ENCODE results near the gene SERTM1.

SERTM1 gene
- total RNA-seq = 0 reads per million in 3 donors

- no peak for DNase-seq
- H3K4me1 ChIP-seq (ENCODE audit: control insufficient read depth, insufficient read depth, low read length, poor library complexity, severe bottlenecking) = no peaks in the 10 kb centered on the region
- H3K9me3 ChIP-seq (ENCODE audit: control insufficient read depth, low read length) = no peaks in the 10 kb centered on the region
- H3K4me3 ChIP-seq (ENCODE audit: insufficient read depth, low read depth, low read length, poor library complexity, severe bottlenecking) = no peak within 1 kb of the TSS
- no peaks in the 10 kb centered on the region for H3K27me3 ChIP-seq (replicated peaks; ENCODE audit: control insufficient read depth, insufficient read depth, low read length, poor library complexity, severe bottlenecking)
- no peak within 1 kb of the TSS for H3K27ac ChIP-seq (ENCODE audit: insufficient read depth, low read length, poor library complexity, severe bottlenecking)
- no peaks in the 10 kb centered on the region for H3K36me3 ChIP-seq (ENCODE audit: control insufficient read depth, insufficient read depth, low read length)
Observed at GRCh38 chr13:36673838-36674326, at the start of gene SERTM1. SERTM1 (plus strand) TSS chr13:36674020; CDS start chr13:36695079, 21,059 bp downstream.

GRCh38 chr13:36628377-36629056 lies 45.3 kb upstream of the SERTM1 start:
- DNase-seq = no peak
- Histone ChIP-seq H3K36me3 (ENCODE audit: control insufficient read depth, insufficient read depth, low read length) (no peaks in the 10 kb centered on the region), H3K4me1 (ENCODE audit: control insufficient read depth, insufficient read depth, low read length, poor library complexity, severe bottlenecking) (no peaks in the 10 kb centered on the region), H3K27ac (ENCODE audit: insufficient read depth, low read length, poor library complexity, severe bottlenecking) (no peak overlapping the region), H3K4me3 (ENCODE audit: insufficient read depth, low read depth, low read length, poor library complexity, severe bottlenecking) (no peak overlapping the region), H3K27me3 (replicated peaks; ENCODE audit: control insufficient read depth, insufficient read depth, low read length, poor library complexity, severe bottlenecking) (no peaks in the 10 kb centered on the region), H3K9me3 (ENCODE audit: control insufficient read depth, low read length) (no peaks in the 10 kb centered on the region)

GRCh38 chr13:36629057-36629385 lies 44.8 kb upstream of the SERTM1 start:
- no peak for DNase-seq
- Histone ChIP-seq H3K27ac (ENCODE audit: insufficient read depth, low read length, poor library complexity, severe bottlenecking) (no peak overlapping the region), H3K4me3 (ENCODE audit: insufficient read depth, low read depth, low read length, poor library complexity, severe bottlenecking) (no peak overlapping the region), H3K27me3 (replicated peaks; ENCODE audit: control insufficient read depth, insufficient read depth, low read length, poor library complexity, severe bottlenecking) (no peaks in the 10 kb centered on the region), H3K9me3 (ENCODE audit: control insufficient read depth, low read length) (no peaks in the 10 kb centered on the region), H3K4me1 (ENCODE audit: control insufficient read depth, insufficient read depth, low read length, poor library complexity, severe bottlenecking) (no peaks in the 10 kb centered on the region), H3K36me3 (ENCODE audit: control insufficient read depth, insufficient read depth, low read length) (no peaks in the 10 kb centered on the region)

GRCh38 chr13:36630181-36630803 lies 43.5 kb upstream of the SERTM1 start:
- Histone ChIP-seq H3K4me1 (ENCODE audit: control insufficient read depth, insufficient read depth, low read length, poor library complexity, severe bottlenecking) (no peaks in the 10 kb centered on the region), H3K36me3 (ENCODE audit: control insufficient read depth, insufficient read depth, low read length) (no peaks in the 10 kb centered on the region), H3K27ac (ENCODE audit: insufficient read depth, low read length, poor library complexity, severe bottlenecking) (no peak overlapping the region), H3K9me3 (ENCODE audit: control insufficient read depth, low read length) (no peaks in the 10 kb centered on the region), H3K4me3 (ENCODE audit: insufficient read depth, low read depth, low read length, poor library complexity, severe bottlenecking) (no peak overlapping the region), H3K27me3 (replicated peaks; ENCODE audit: control insufficient read depth, insufficient read depth, low read length, poor library complexity, severe bottlenecking) (no peaks in the 10 kb centered on the region)
- DNase-seq = no peak

- Histone ChIP-seq H3K9me3 (ENCODE audit: control insufficient read depth, low read length) (no peaks in the 10 kb centered on the region), H3K27ac (ENCODE audit: insufficient read depth, low read length, poor library complexity, severe bottlenecking) (no peak overlapping the region), H3K36me3 (ENCODE audit: control insufficient read depth, insufficient read depth, low read length) (no peaks in the 10 kb centered on the region), H3K4me1 (ENCODE audit: control insufficient read depth, insufficient read depth, low read length, poor library complexity, severe bottlenecking) (no peaks in the 10 kb centered on the region), H3K4me3 (ENCODE audit: insufficient read depth, low read depth, low read length, poor library complexity, severe bottlenecking) (no peak overlapping the region), H3K27me3 (replicated peaks; ENCODE audit: control insufficient read depth, insufficient read depth, low read length, poor library complexity, severe bottlenecking) (no peaks in the 10 kb centered on the region)
- DNase-seq = no peak
Observed at GRCh38 chr13:36639610-36640009, 34.2 kb upstream of the SERTM1 start.

- H3K36me3 ChIP-seq (ENCODE audit: control insufficient read depth, insufficient read depth, low read length) = no peaks in the 10 kb centered on the region
Observed at GRCh38 chr13:36650611-36651010, 23.2 kb upstream of the SERTM1 start.

GRCh38 chr13:36665630-36666029 lies 8.2 kb upstream of the SERTM1 start:
- H3K27ac ChIP-seq (ENCODE audit: insufficient read depth, low read length, poor library complexity, severe bottlenecking) = no peak overlapping the region
- no peak for DNase-seq
- no peak overlapping the region for H3K4me3 ChIP-seq (ENCODE audit: insufficient read depth, low read depth, low read length, poor library complexity, severe bottlenecking)
- no peaks in the 10 kb centered on the region for H3K36me3 ChIP-seq (ENCODE audit: control insufficient read depth, insufficient read depth, low read length)
- no peaks in the 10 kb centered on the region for H3K27me3 ChIP-seq (replicated peaks; ENCODE audit: control insufficient read depth, insufficient read depth, low read length, poor library complexity, severe bottlenecking)
- no peaks in the 10 kb centered on the region for H3K4me1 ChIP-seq (ENCODE audit: control insufficient read depth, insufficient read depth, low read length, poor library complexity, severe bottlenecking)
- H3K9me3 ChIP-seq (ENCODE audit: control insufficient read depth, low read length) = no peaks in the 10 kb centered on the region

More at GRCh38 chr13:36650611-36651010, 23.2 kb upstream of the SERTM1 start:
- H3K27me3 ChIP-seq (replicated peaks; ENCODE audit: control insufficient read depth, insufficient read depth, low read length, poor library complexity, severe bottlenecking) = no peaks in the 10 kb centered on the region
- no peak overlapping the region for H3K27ac ChIP-seq (ENCODE audit: insufficient read depth, low read length, poor library complexity, severe bottlenecking)
- H3K4me3 ChIP-seq (ENCODE audit: insufficient read depth, low read depth, low read length, poor library complexity, severe bottlenecking) = no peak overlapping the region
- no peak for DNase-seq
- no peaks in the 10 kb centered on the region for H3K4me1 ChIP-seq (ENCODE audit: control insufficient read depth, insufficient read depth, low read length, poor library complexity, severe bottlenecking)
- no peaks in the 10 kb centered on the region for H3K9me3 ChIP-seq (ENCODE audit: control insufficient read depth, low read length)

GRCh38 chr13:36666477-36667229 lies 7.2 kb upstream of the SERTM1 start:
- no peak overlapping the region for H3K4me3 ChIP-seq (ENCODE audit: insufficient read depth, low read depth, low read length, poor library complexity, severe bottlenecking)
- no peaks in the 10 kb centered on the region for H3K27me3 ChIP-seq (replicated peaks; ENCODE audit: control insufficient read depth, insufficient read depth, low read length, poor library complexity, severe bottlenecking)
- no peaks in the 10 kb centered on the region for H3K4me1 ChIP-seq (ENCODE audit: control insufficient read depth, insufficient read depth, low read length, poor library complexity, severe bottlenecking)
- H3K9me3 ChIP-seq (ENCODE audit: control insufficient read depth, low read length) = no peaks in the 10 kb centered on the region
- no peaks in the 10 kb centered on the region for H3K36me3 ChIP-seq (ENCODE audit: control insufficient read depth, insufficient read depth, low read length)
- H3K27ac ChIP-seq (ENCODE audit: insufficient read depth, low read length, poor library complexity, severe bottlenecking) = no peak overlapping the region
- DNase-seq = no peak

GRCh38 chr13:36668316-36668715 lies 5.5 kb upstream of the SERTM1 start:
- H3K27me3 ChIP-seq (replicated peaks; ENCODE audit: control insufficient read depth, insufficient read depth, low read length, poor library complexity, severe bottlenecking) = no peaks in the 10 kb centered on the region
- H3K4me1 ChIP-seq (ENCODE audit: control insufficient read depth, insufficient read depth, low read length, poor library complexity, severe bottlenecking) = no peaks in the 10 kb centered on the region
- no peak overlapping the region for H3K27ac ChIP-seq (ENCODE audit: insufficient read depth, low read length, poor library complexity, severe bottlenecking)
- H3K36me3 ChIP-seq (ENCODE audit: control insufficient read depth, insufficient read depth, low read length) = no peaks in the 10 kb centered on the region
- DNase-seq = no peak
- H3K4me3 ChIP-seq (ENCODE audit: insufficient read depth, low read depth, low read length, poor library complexity, severe bottlenecking) = no peak overlapping the region
- H3K9me3 ChIP-seq (ENCODE audit: control insufficient read depth, low read length) = no peaks in the 10 kb centered on the region

- DNase-seq = no peak
- no peak overlapping the region for H3K4me3 ChIP-seq (ENCODE audit: insufficient read depth, low read depth, low read length, poor library complexity, severe bottlenecking)
- no peaks in the 10 kb centered on the region for H3K4me1 ChIP-seq (ENCODE audit: control insufficient read depth, insufficient read depth, low read length, poor library complexity, severe bottlenecking)
- no peak overlapping the region for H3K27ac ChIP-seq (ENCODE audit: insufficient read depth, low read length, poor library complexity, severe bottlenecking)
- no peaks in the 10 kb centered on the region for H3K27me3 ChIP-seq (replicated peaks; ENCODE audit: control insufficient read depth, insufficient read depth, low read length, poor library complexity, severe bottlenecking)
- H3K36me3 ChIP-seq (ENCODE audit: control insufficient read depth, insufficient read depth, low read length) = no peaks in the 10 kb centered on the region
- H3K9me3 ChIP-seq (ENCODE audit: control insufficient read depth, low read length) = no peaks in the 10 kb centered on the region
Observed at GRCh38 chr13:36673352-36673751, 468 bp upstream of the SERTM1 start.

Measured in effector memory CD4-positive, alpha-beta T cell (primary cell).